SH-SY5Y (cell line): ENCODE data around the gene NDUFAF3.

Experiments used
- GATA2 ChIP-seq: IDR thresholded peaks from 2 replicates; pipeline ENCODE4 v1.6.1; 2011; ENCODE audit warnings: mild to moderate bottlenecking, low read depth, low read length
- GATA3 ChIP-seq: IDR thresholded peaks from 2 replicates; pipeline ENCODE4 v1.6.1; 2011; ENCODE audit warnings: low read depth, mild to moderate bottlenecking, low read length, moderate library complexity

NDUFAF3 gene

DNA sequence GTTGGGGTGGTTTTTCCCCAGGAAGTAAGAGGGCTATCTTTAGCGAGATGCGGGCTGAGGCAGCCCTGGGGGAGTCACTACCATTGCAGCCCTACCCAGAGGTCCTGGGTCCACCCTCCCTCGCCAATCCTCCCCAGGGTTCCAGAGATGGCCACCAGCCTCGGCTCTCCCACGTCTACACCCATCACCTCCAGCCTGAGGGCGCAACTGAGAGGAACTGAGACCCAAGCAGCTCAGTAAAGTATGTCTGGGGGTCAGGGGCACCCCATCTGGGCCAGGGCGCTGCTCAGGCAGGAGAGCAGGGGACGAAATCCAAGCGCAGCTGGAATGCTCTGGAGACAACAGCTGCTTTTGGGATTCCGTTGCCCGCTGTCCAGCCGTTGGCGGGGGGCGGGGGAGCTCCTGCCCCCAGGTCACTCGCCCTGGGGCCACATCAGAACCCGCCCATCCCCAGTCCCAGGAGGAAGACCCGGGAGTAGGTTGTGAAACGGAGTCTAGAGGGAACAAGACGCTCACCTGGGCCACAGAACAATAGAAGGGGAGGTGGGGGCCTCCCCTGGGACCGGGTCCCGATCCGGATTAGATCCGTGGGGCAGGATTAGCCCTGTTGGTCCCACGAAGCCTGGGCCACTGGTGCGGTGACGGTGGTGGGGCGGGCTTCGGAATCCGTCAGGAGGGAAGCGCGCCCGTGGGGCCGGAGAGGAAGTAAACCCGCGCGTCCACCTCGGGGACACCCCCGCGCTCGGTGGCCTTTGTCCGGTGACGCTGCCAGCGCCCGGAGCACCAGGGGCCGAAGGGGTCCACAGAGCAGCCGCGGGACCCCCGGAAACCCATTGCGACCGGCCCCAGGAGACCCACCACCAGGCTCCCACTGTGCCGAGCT is 1.4 kb upstream of the NDUFAF3 start:
- no peak for TF ChIP-seq GATA3
- no peak for TF ChIP-seq GATA2

DNA sequence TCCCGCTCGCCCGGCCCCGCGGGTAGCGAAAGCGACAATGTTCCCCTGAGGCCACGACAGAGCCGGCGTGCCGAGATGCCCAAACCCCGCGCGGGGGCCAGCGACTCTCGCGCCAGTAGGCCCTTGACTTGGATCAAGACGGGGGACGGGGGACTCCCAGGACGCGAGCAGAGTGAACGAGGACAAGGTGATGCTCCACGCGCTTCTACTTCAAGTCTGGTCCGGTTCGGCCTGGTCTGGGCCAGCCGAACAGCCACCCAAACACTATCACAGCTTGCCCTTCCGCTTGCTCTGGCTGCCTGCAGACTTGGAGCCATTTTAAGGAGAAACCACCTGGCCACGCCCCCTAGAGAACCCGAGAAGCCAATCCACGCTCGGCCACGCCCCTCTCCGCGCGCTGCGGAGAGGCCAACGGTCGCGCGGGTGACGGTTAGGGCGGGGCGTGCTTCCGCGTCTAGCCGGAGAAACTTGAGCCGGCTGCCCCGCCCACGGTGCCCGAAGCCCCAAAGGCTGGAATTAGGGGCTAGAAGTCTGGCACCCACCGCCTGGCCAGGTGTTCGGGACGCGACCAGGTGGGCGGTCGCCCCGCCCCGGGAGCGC is 608 bp upstream of the NDUFAF3 start:
- TF ChIP-seq GATA3 (no peak), GATA2 (no peak)

DNA sequence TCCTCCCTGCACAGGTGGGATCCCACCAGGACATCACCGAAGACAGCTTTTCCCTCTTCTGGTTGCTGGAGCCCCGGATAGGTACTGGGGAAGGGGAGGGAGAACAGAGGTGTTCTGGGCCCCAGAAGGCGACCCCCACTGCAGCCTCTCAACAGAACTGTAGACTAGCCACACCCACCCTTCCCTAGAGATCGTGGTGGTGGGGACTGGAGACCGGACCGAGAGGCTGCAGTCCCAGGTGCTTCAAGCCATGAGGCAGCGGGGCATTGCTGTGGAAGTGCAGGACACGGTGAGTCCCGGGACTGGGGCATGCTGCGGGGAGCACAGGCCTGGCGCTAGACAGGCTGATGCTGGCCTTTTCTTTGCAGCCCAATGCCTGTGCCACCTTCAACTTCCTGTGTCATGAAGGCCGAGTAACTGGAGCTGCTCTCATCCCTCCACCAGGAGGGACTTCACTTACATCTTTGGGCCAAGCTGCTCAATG is 809 bp downstream of the NDUFAF3 start:
- TF ChIP-seq GATA2, result no peak
- TF ChIP-seq GATA3, result no peak

DNA sequence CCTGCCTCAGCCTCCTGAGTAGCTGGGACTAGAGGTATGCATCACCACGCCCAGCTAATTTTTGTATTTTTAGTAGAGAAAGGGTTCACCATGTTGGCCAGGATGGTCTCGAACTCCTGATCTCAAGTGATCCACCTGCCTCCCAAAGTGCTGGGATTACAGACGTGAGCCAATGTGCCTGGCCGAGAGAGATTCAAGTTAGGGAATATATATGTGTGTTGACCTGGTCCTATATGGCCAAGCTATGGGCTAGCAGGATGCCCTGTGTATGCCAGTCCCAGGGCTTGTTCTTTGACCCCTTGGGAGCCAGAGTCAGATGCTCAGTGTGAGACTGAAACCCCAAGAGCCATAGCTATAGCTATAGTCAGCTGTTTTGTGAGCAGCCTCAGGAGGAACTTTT is 1.9 kb downstream of the NDUFAF3 start:
- no peak for TF ChIP-seq GATA2
- TF ChIP-seq GATA3, result no peak

DNA sequence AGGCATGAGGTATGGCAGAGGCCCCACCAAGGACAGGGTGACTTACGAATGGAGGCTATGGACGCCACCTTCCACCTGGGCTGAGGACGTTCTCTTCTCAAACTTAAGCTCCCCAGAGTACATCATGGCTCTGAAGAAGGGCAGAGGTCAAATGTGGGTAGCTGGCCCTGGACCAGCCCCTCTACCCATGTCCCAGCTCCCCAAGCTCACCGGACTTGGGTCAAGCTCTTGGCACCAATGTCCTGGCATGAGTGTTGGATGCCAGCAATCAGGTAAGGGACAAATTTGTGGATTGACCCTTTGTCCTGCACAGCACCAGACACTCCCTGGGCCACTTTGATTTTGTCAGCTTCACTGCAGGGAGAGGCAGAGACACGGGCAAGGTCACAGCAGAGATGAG is 2.5 kb downstream of the NDUFAF3 start:
- TF ChIP-seq GATA2 (no peak), GATA3 (no peak)

DNA sequence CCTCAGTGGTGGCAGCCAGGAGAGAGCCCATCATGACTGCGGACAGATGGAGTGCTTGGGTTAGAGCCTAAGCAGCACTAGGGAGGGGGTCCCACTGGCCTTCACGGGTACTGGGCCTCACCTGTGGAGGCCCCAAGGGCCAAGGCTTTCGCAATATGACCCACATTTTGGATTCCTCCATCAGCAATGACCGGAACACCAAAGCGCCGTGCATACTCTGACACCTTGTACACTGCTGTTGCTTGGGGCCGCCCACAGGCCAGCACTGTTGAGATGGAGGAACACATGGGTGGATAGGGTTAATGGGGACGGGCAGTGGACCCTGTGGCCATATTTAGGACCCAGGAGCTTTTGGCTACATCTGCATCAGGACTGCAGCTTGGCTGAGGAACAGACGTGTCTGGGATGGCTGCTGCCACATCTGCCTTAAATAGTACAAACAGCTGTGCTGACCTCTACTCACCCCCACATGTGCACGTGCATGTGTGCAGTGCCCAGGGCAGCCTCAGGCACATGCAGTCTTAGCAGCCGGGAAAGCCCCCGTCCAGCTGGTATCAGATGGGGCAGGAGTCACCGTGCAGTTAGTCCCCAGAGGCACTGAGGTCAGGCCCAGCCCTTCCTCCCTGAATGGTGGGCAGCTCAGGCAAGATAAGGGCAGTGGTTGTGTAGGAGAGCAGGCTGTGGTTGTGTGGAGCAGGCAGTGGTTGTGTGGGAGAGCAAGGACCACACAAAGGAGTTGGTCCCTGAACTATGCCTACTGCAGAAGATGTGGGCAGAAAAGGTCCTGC is 3.3 kb downstream of the NDUFAF3 start:
- TF ChIP-seq GATA2 (no peak), GATA3 (no peak)

- TF ChIP-seq GATA3 (no peak), GATA2 (no peak)
Measured at GRCh38 chr3:49025793-49026520, 4.0 kb downstream of the NDUFAF3 start.

DNA sequence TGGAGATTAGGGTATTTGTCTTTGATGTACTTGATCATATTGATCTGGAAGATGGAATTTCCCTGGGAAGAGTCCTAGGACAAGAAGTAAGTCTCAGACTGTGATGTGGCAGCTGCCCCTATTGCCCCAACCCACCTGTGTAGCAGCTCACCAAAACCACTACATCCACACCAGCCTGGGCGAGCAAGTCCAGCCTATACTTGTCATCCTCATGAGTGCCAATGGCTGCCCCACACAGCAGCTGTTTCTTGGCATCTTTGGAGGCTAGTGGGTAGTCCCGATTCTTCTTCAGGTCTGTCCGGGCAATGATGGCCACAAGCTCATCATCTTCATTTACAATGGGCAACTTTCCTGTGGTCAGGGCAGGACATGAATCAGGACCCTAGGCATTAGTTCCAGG is 4.6 kb downstream of the NDUFAF3 start:
- TF ChIP-seq GATA2 (no peak), GATA3 (no peak)

GRCh38 chr3:49027634-49028033 is 5.7 kb downstream of the NDUFAF3 start:
- TF ChIP-seq GATA2 (no peak), GATA3 (no peak)

DNA sequence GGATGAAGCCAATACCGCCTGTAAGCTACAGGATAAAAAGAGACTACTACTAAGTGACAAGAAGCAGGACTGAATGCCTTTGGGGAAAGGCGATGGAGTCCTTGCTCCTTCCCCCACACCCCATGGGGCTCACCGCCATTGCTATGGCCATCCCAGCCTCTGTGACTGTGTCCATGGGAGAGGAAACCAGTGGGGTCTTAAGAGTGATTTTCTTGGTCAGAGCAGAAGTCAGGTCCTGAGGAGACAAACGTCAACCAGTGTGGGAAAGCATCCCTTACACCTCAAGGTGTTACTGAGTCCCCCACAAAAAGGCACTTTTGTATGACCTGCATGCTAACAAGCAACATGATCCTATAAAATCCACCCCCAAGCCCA is 6.4 kb downstream of the NDUFAF3 start:
- TF ChIP-seq GATA2, result no peak
- TF ChIP-seq GATA3, result no peak

GRCh38 chr3:49028673-49029562 is 7.0 kb downstream of the NDUFAF3 start, which contains the start of gene IMPDH2:
Gene IMPDH2, minus strand, starts transcription at chr3:49029398. Its CDS starts 48 bp downstream, at chr3:49029350.
- TF ChIP-seq GATA2, result no peak
- TF ChIP-seq GATA3, result no peak

- TF ChIP-seq GATA2 (no peak), GATA3 (no peak)
Measured at GRCh38 chr3:49029563-49029884, 7.6 kb downstream of the NDUFAF3 start.

DNA sequence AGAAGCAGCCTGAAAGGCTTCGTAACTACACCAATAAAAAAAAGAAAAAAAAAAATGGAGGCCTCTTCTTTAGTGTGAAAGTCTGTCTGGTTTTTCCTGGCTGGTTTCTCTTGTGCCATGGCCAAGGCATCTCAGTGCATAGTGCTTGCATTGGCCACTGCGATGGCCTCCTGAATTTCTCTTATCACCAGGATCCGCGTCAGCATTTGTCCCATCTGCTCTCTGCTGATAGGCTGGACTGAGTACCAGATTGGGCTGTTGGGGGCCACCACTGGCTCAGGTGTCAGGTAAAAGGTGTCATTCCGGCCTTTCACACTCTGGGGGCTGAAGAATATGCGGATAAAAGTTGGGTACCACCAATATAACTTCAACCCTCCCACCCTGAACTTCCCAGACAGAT is 8.4 kb downstream of the NDUFAF3 start:
- TF ChIP-seq GATA3 (no peak), GATA2 (no peak)
